ENCODE results near the gene QKI.

DNA sequence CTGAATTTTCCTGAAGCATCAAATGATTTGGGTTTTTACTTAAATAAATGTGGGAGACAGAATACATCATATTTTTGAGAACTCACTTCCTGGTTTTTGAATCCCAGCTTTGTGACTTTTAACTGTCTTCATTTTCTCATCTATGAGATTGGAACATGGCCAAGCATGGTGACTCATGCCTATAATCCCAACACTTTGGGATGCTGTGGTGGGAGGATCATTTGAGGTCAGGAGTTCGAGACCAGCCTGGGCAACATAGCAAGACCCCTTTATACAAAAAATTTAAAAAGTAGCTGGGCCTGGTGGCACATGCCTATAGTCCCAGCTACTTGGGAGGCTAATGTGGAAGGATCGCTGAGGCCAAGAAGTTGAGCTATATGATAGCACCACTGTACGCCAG lies 122.3 kb downstream of the QKI start:
- TF ChIP-seq, protein P1, sequence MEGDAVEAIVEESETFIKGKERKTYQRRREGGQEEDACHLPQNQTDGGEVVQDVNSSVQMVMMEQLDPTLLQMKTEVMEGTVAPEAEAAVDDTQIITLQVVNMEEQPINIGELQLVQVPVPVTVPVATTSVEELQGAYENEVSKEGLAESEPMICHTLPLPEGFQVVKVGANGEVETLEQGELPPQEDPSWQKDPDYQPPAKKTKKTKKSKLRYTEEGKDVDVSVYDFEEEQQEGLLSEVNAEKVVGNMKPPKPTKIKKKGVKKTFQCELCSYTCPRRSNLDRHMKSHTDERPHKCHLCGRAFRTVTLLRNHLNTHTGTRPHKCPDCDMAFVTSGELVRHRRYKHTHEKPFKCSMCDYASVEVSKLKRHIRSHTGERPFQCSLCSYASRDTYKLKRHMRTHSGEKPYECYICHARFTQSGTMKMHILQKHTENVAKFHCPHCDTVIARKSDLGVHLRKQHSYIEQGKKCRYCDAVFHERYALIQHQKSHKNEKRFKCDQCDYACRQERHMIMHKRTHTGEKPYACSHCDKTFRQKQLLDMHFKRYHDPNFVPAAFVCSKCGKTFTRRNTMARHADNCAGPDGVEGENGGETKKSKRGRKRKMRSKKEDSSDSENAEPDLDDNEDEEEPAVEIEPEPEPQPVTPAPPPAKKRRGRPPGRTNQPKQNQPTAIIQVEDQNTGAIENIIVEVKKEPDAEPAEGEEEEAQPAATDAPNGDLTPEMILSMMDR (IDR thresholded peaks at IDR 0.05 in 4 of 5, conservative IDR thresholded peaks at IDR 0.05 in 1 of 5) = no peak
- TF ChIP-seq POLR2A (IDR thresholded peaks at IDR 0.05) = no peak

All from gastrocnemius medialis (tissue), 4 donors.